HG03571 (cell line): ENCODE results near the gene UGGT2.
"Not testable (repeated sequence)": the region's sequence is repeated elsewhere in the genome, so short reads cannot be mapped to it uniquely, and the experiment has no call there.

Experiments
- ATAC-seq: cut with Tn5 transposase; IDR thresholded peaks from one replicate; pipeline ENCODE4 v1.9.1; 2021; ENCODE audit not compliant: unreplicated experiment

The UGGT2 gene

GRCh38 chr13:96051946-96052345 is 1.3 kb downstream of the UGGT2 start:
- not testable (repeated sequence) for ATAC-seq

GRCh38 chr13:96051491-96051890 is 1.7 kb downstream of the UGGT2 start:
- ATAC-seq: not testable (repeated sequence)

- ATAC-seq: not testable (repeated sequence)
Observed at GRCh38 chr13:96050955-96051354, 2.2 kb downstream of the UGGT2 start.

GRCh38 chr13:96046449-96047126 is 6.6 kb downstream of the UGGT2 start:
- ATAC-seq: not testable (repeated sequence)

- ATAC-seq: no peak
Observed at GRCh38 chr13:96044238-96044637, 9.0 kb downstream of the UGGT2 start.

GRCh38 chr13:96041326-96042110 is 11.7 kb downstream of the UGGT2 start:
- no peak for ATAC-seq

GRCh38 chr13:96036515-96036914 is 16.7 kb downstream of the UGGT2 start:
- no peak for ATAC-seq

- ATAC-seq: no peak
Observed at GRCh38 chr13:96034662-96035061, 18.5 kb downstream of the UGGT2 start.

- no peak for ATAC-seq
Observed at GRCh38 chr13:96033220-96034015, 19.8 kb downstream of the UGGT2 start.

GRCh38 chr13:96032717-96033116 is 20.5 kb downstream of the UGGT2 start:
- peak; percentile 67 for ATAC-seq

GRCh38 chr13:96029002-96029401 is 24.2 kb downstream of the UGGT2 start:
- no peak for ATAC-seq

- ATAC-seq: no peak
Observed at GRCh38 chr13:96027496-96027895, 25.7 kb downstream of the UGGT2 start.

GRCh38 chr13:96025283-96025682 is 27.9 kb downstream of the UGGT2 start:
- no peak for ATAC-seq

- ATAC-seq: no peak
Observed at GRCh38 chr13:96020931-96021330, 32.3 kb downstream of the UGGT2 start.

- peak; percentile 73 for ATAC-seq
Observed at GRCh38 chr13:96020155-96020575, 33.0 kb downstream of the UGGT2 start.

GRCh38 chr13:96018135-96018534 is 35.1 kb downstream of the UGGT2 start:
- ATAC-seq: no peak

GRCh38 chr13:96011291-96011872 is 41.8 kb downstream of the UGGT2 start:
- ATAC-seq: no peak

GRCh38 chr13:96003304-96003703 is 49.9 kb downstream of the UGGT2 start:
- ATAC-seq: no peak

- no peak for ATAC-seq
Observed at GRCh38 chr13:96002322-96003131, 50.7 kb downstream of the UGGT2 start.

- ATAC-seq: no peak
Observed at GRCh38 chr13:96000069-96000468, 53.1 kb downstream of the UGGT2 start.
